ENCODE data around the gene PTPDC1. TPM values are rescaled to one million over a fixed set of nuclear protein-coding genes. Genes with fewer than 3 reads are reported as not detected.
A peak's percentile ranks its signal among the peaks of the same experiment; 100 is the strongest.

PTPDC1 gene
- polyA plus RNA-seq, 3 donors = 0.32 to 1.5 (median 0.95) TPM

GRCh38 chr9:94065535-94065961 lies 18.7 kb upstream of the PTPDC1 start:
- Mint-ChIP-seq H3K27ac (peak overlapping the region in 1 of 7 donors; percentile 32), H3K4me1 (peaks cover 4% of the 10 kb centered on the region), H3K4me3 (no peak overlapping the region), H3K27me3 (ENCODE audit: low read depth in 3 of 3) (no peaks in the 10 kb centered on the region), H3K36me3 (peaks cover 0 to 4% of the 10 kb centered on the region in 2 donors), H3K9me3 (peaks cover 15 to 20% (median 18%) of the 10 kb centered on the region in 7 donors)
- Histone ChIP-seq H3K4me3 (replicated peaks in 1 of 3; ENCODE audit: low read depth in 2 of 3, low read length in 3 of 3) (no peak overlapping the region), H3K27me3 (ENCODE audit: control insufficient read depth in 2 of 2, insufficient read depth in 2 of 2, low read length in 2 of 2) (no peaks in the 10 kb centered on the region), H3K4me1 (ENCODE audit: control insufficient read depth in 1 of 2, insufficient read depth in 2 of 2, low read length in 2 of 2) (no peaks in the 10 kb centered on the region), H3K9ac (ENCODE audit: insufficient read depth, low read length, poor library complexity, severe bottlenecking) (no peak overlapping the region), H3K79me2 (ENCODE audit: insufficient read depth, low read length) (no peaks in the 10 kb centered on the region), H3K27ac (ENCODE audit: low read depth in 1 of 2, low read length in 2 of 2) (no peak overlapping the region), H3K36me3 (replicated peaks in 1 of 2; ENCODE audit: control insufficient read depth in 1 of 2, insufficient read depth in 2 of 2, low read length in 2 of 2) (no peaks in the 10 kb centered on the region), H2AFZ (ENCODE audit: insufficient read depth, low read depth, low read length, poor library complexity, severe bottlenecking) (peak overlapping the region; percentile 36), H4K20me1 (ENCODE audit: insufficient read depth, low read length) (no peaks in the 10 kb centered on the region), H3K9me3 (replicated peaks in 1 of 2; ENCODE audit: control insufficient read depth in 1 of 2, insufficient read depth in 1 of 2, low read length in 2 of 2) (peaks cover 17% of the 10 kb centered on the region in 2 donors), H3K4me2 (replicated peaks; ENCODE audit: extremely low read depth, low read length, poor library complexity, severe bottlenecking) (no peak overlapping the region)
- intact Hi-C loops (cut with micrococcal nuclease) = loop anchor here (2.0 kb wide), 1 partner anchor 147 kb away; no protein-coding TSS in a partner anchor
- 40% methylated on average over 1 of the region's 2 CpGs for WGBS (ENCODE audit: insufficient coverage)
- peak; percentile 49 to 67 (median 66) for DNase-seq
- TF ChIP-seq CTCF (IDR thresholded peaks at IDR 0.05) = peak; percentile 98

GRCh38 chr9:94068257-94068656 lies 16.0 kb upstream of the PTPDC1 start:
- H2AFZ ChIP-seq (ENCODE audit: insufficient read depth, low read depth, low read length, poor library complexity, severe bottlenecking) = no peak overlapping the region
- no peak overlapping the region for H3K4me2 ChIP-seq (replicated peaks; ENCODE audit: extremely low read depth, low read length, poor library complexity, severe bottlenecking)
- no peaks in the 10 kb centered on the region for H3K27me3 Mint-ChIP-seq (ENCODE audit: low read depth in 3 of 3)
- no peaks in the 10 kb centered on the region for H3K4me1 ChIP-seq (ENCODE audit: control insufficient read depth in 1 of 2, insufficient read depth in 2 of 2, low read length in 2 of 2)
- no peaks in the 10 kb centered on the region for H3K79me2 ChIP-seq (ENCODE audit: insufficient read depth, low read length)
- no CpG with 5 or more reads among the region's 2 CpGs for WGBS (ENCODE audit: insufficient coverage)
- peaks cover 4% of the 10 kb centered on the region in 2 donors for H3K9me3 ChIP-seq (replicated peaks in 1 of 2; ENCODE audit: control insufficient read depth in 1 of 2, insufficient read depth in 1 of 2, low read length in 2 of 2)
- no peaks in the 10 kb centered on the region for H4K20me1 ChIP-seq (ENCODE audit: insufficient read depth, low read length)
- peaks cover 0 to 4% of the 10 kb centered on the region in 2 donors for H3K36me3 ChIP-seq (replicated peaks in 1 of 2; ENCODE audit: control insufficient read depth in 1 of 2, insufficient read depth in 2 of 2, low read length in 2 of 2)
- H3K4me3 Mint-ChIP-seq = no peak overlapping the region
- intact Hi-C loops (cut with micrococcal nuclease) = no loop called here
- no peak overlapping the region for H3K27ac ChIP-seq (ENCODE audit: low read depth in 1 of 2, low read length in 2 of 2)
- no peak for TF ChIP-seq CTCF (IDR thresholded peaks at IDR 0.05)
- no peak overlapping the region for H3K9ac ChIP-seq (ENCODE audit: insufficient read depth, low read length, poor library complexity, severe bottlenecking)
- H3K9me3 Mint-ChIP-seq = peaks cover 4 to 15% (median 11%) of the 10 kb centered on the region in 7 donors
- peaks cover 10 to 13% of the 10 kb centered on the region in 2 donors for H3K36me3 Mint-ChIP-seq
- no peak overlapping the region for H3K4me3 ChIP-seq (replicated peaks in 1 of 3; ENCODE audit: low read depth in 2 of 3, low read length in 3 of 3)
- no peak for DNase-seq
- H3K4me1 Mint-ChIP-seq = peaks cover 5% of the 10 kb centered on the region
- H3K27me3 ChIP-seq (ENCODE audit: control insufficient read depth in 2 of 2, insufficient read depth in 2 of 2, low read length in 2 of 2) = no peaks in the 10 kb centered on the region
- peak overlapping the region in 1 of 7 donors; percentile 27 for H3K27ac Mint-ChIP-seq
